T-cell (primary cell): ENCODE measurements around the gene ALX3. TPM values are rescaled to one million over a fixed set of nuclear protein-coding genes. Genes with fewer than 3 reads are reported as not detected.
A peak's percentile ranks its signal among the peaks of the same experiment; 100 is the strongest.

ENCODE experiments used
- ATAC-seq, 4 experiments: fragments of 200-7000 bp in 3 of 4; fragments of 150-1000 bp in 1 of 4; cut with Tn5 transposase; replicated peaks in 1 of 4; 1 replicate in 3 of 4; 2 replicates in 1 of 4; pipeline ENCODE4 v1.10.0; 2021; ENCODE audit warnings: moderate library complexity in 3 of 4, mild to moderate bottlenecking in 2 of 4, moderate number of reproducible peaks in 1 of 4
- CTCF ChIA-PET, 2 donors: fragments of 300-600 bp; sonication (Branson Sonifier 250); formaldehyde crosslinking; loops; one replicate each; lab custom pipeline; 2022; ENCODE audit warnings: antibody characterized with exemption in 2 of 2; lab: Charles Lee
- POLR2A ChIA-PET, 2 donors: fragments of 300-600 bp; sonication (Branson Sonifier 250); formaldehyde crosslinking; loops; one replicate each; lab custom pipeline; 2022; ENCODE audit warnings: antibody characterized with exemption in 2 of 2; lab: Charles Lee
- DNase-seq, 35 experiments: peaks; one replicate each; pipeline versions ENCODE4 v3.0.0 to v3.0.0-alpha.2; 2013 to 2023
- H3K27ac ChIP-seq: one replicate; pipeline ENCODE4 v1.5.1; 2013; ENCODE audit warnings: low read length
- H3K27me3 ChIP-seq, 2 experiments: replicated peaks in 1 of 2; 1 replicate in 1 of 2; 2 replicates in 1 of 2; pipeline versions ENCODE4 v1.6.1 to v1.7.0; 2013; ENCODE audit warnings: low read length in 1 of 2, mixed read lengths in 1 of 2; ENCODE audit not compliant: control insufficient read depth in 2 of 2, insufficient read depth in 2 of 2; ENCODE audit errors: extremely low read depth in 1 of 2
- H3K36me3 ChIP-seq, 2 donors: 1 replicate in 1 of 2; 2 replicates in 1 of 2; pipeline versions ENCODE4 v1.6.1 to v1.7.0; 2013; ENCODE audit warnings: low read length in 1 of 2; ENCODE audit not compliant: control insufficient read depth in 2 of 2, insufficient read depth in 1 of 2; ENCODE audit errors: extremely low read depth in 1 of 2
- H3K4me1 ChIP-seq, 2 experiments: 1 replicate in 1 of 2; 2 replicates in 1 of 2; pipeline versions ENCODE4 v1.6.1 to v1.7.0; 2013; ENCODE audit warnings: low read length in 2 of 2, mixed read lengths in 1 of 2; ENCODE audit not compliant: insufficient read depth in 2 of 2, control insufficient read depth in 1 of 2; ENCODE audit errors: extremely low read depth in 1 of 2
- H3K4me3 ChIP-seq, 2 donors: 1 replicate in 1 of 2; 2 replicates in 1 of 2; pipeline versions ENCODE4 v1.5.1 to v1.7.0; 2013; ENCODE audit warnings: mild to moderate bottlenecking in 2 of 2, low read length in 1 of 2, moderate library complexity in 1 of 2; ENCODE audit not compliant: control insufficient read depth in 1 of 2; ENCODE audit errors: extremely low read depth in 1 of 2
- H3K9me3 ChIP-seq: 2 replicates; pipeline ENCODE4 v1.7.0; 2013
- H3K27ac Mint-ChIP-seq, 2 donors: one replicate each; pipeline ENCODE4 v1.8.0; 2020 to 2021; ENCODE audit warnings: mild to moderate bottlenecking in 2 of 2, mixed read lengths in 2 of 2
- H3K27me3 Mint-ChIP-seq, 2 donors: one replicate each; pipeline ENCODE4 v1.8.0; 2021 to 2022; ENCODE audit warnings: mixed read lengths in 2 of 2
- H3K36me3 Mint-ChIP-seq: one replicate; pipeline ENCODE4 v1.8.0; 2021; ENCODE audit warnings: mixed read lengths
- H3K4me1 Mint-ChIP-seq, 3 donors: one replicate each; pipeline ENCODE4 v1.8.0; 2020 to 2022; ENCODE audit warnings: mixed read lengths in 3 of 3, mild to moderate bottlenecking in 1 of 3
- H3K4me3 Mint-ChIP-seq, 3 donors: one replicate each; pipeline ENCODE4 v1.8.0; 2020 to 2022; ENCODE audit warnings: mild to moderate bottlenecking in 3 of 3, mixed read lengths in 3 of 3, moderate library complexity in 3 of 3
- H3K9me3 Mint-ChIP-seq, 3 donors: one replicate each; pipeline ENCODE4 v1.8.0; 2020 to 2022; ENCODE audit warnings: mixed read lengths in 3 of 3
- WGBS: methylation state at CpG from one replicate; pipeline ENCODE4 v1.1.5; 2013; ENCODE audit warnings: missing lambda C conversion rate; ENCODE audit not compliant: insufficient coverage; 5-methylcytosine and 5-hydroxymethylcytosine counted together
- total RNA-seq, 35 experiments: library from RNA in 6 of 35; stranded (reverse) in 6 of 35; fragments of 120-200 nt in 1 of 35; gene quantifications; one replicate each; pipeline versions ENCODE4 v1.2.1 to v1.2.4 and lab custom pipeline; 2013 to 2026

The ALX3 gene
- total RNA-seq: not detected
- not detected for total RNA-seq (2013)
- total RNA-seq (lab: John Stamatoyannopoulos, UW): 0 to 0.09 (median 0) reads per million in 29 experiments

DNA sequence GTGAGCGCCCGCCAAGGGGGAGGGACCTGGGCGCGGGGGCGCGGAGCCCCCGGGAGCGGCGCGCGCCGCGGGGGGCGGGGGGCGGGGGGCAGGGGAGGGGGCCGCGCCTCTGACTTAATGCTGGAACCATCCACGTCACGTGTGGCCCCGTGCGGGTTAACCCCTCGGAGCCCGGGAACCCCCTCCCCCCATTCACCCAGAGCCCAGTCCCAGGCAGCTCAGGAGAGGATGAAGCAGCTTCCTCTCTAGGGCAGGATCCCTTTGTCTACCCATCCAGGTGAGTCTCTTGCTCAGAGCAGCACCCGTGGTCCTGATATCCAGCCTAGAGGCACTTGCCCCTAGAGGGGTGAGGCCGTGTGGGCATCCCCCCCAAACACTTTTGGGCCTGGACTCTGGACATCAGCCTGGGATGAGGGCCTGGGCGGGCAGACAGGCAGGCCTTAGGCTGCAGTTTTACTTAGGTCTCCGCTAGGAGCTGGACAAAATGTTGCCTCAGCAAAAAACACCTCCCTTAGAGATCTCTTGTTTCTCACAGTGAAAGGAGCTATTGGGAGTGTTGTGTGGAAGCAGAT, at the start of gene ALX3:
ALX3 (minus strand) TSS at position 2 of the 572 bp plus-strand sequence. CDS start 60 bp downstream, outside the sequence.
- Histone ChIP-seq H3K4me3 (peak within 1 kb of the TSS in 1 of 2 donors; percentile 2), H3K27me3 (peaks cover 14 to 63% of the 10 kb centered on the region in 2 experiments), H3K9me3 (no peaks in the 10 kb centered on the region), H3K27ac (no peak within 1 kb of the TSS), H3K4me1 (peaks cover 0 to 30% of the 10 kb centered on the region in 2 experiments), H3K36me3 (no peaks in the 10 kb centered on the region)
- no peaks in the 10 kb centered on the region for H3K36me3 Mint-ChIP-seq
- WGBS: 20% methylated on average over 4 of the region's 27 CpGs
- peaks cover 50 to 67% of the 10 kb centered on the region in 2 donors for H3K27me3 Mint-ChIP-seq
- ATAC-seq (no peak), DNase-seq (no peak)
- H3K9me3 Mint-ChIP-seq: no peaks in the 10 kb centered on the region
- peaks cover 13 to 25% (median 19%) of the 10 kb centered on the region in 3 donors for H3K4me1 Mint-ChIP-seq
- ChIA-PET CTCF (interaction anchor here in 1 of 2 donors (0.9 to 1.1 kb wide), 3 partner anchors 11 to 425 kb away, joined by 3 to 5 read pairs (median 4); no protein-coding TSS in a partner anchor), POLR2A (no interaction called here)
- peak within 1 kb of the TSS; percentile 25 to 69 (median 28) for H3K4me3 Mint-ChIP-seq
- H3K27ac Mint-ChIP-seq: no peak within 1 kb of the TSS

DNA sequence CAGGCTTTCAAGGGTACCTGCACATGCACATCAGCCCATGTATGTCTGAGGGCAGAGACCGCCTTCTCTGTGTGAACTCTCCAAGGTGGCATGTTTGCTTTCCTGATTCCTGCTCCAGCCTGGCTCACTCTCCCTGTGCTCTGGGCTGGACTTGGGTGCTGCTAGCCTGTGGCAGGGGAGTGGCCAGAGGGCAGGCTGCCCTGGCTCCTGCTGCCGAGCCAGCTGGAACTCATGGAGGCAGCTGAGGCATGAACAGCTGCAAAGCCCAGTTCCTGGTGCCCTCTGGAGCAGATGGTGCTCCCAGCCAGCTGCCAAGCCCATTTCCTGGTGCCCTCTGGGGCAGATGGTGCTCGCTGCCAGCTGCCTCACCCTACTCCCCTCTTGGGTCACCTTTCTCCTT, 49.4 kb upstream of the ALX3 start:
- ChIA-PET POLR2A (no interaction called here), CTCF (no interaction called here)
- Mint-ChIP-seq H3K4me3 (no peak overlapping the region), H3K27me3 (peaks cover 25% of the 10 kb centered on the region in 2 donors), H3K4me1 (peaks cover 0 to 2% (median 0%) of the 10 kb centered on the region in 3 donors), H3K27ac (no peak overlapping the region), H3K36me3 (no peaks in the 10 kb centered on the region), H3K9me3 (peaks cover 0 to 13% (median 4%) of the 10 kb centered on the region in 3 donors)
- Histone ChIP-seq H3K36me3 (no peaks in the 10 kb centered on the region), H3K27me3 (peaks cover 0 to 41% of the 10 kb centered on the region in 2 experiments), H3K27ac (no peak overlapping the region), H3K9me3 (no peaks in the 10 kb centered on the region), H3K4me3 (no peak overlapping the region), H3K4me1 (no peaks in the 10 kb centered on the region)
- ATAC-seq (no peak), DNase-seq (no peak)
- WGBS: 76% methylated on average over 3 of the region's 3 CpGs

DNA sequence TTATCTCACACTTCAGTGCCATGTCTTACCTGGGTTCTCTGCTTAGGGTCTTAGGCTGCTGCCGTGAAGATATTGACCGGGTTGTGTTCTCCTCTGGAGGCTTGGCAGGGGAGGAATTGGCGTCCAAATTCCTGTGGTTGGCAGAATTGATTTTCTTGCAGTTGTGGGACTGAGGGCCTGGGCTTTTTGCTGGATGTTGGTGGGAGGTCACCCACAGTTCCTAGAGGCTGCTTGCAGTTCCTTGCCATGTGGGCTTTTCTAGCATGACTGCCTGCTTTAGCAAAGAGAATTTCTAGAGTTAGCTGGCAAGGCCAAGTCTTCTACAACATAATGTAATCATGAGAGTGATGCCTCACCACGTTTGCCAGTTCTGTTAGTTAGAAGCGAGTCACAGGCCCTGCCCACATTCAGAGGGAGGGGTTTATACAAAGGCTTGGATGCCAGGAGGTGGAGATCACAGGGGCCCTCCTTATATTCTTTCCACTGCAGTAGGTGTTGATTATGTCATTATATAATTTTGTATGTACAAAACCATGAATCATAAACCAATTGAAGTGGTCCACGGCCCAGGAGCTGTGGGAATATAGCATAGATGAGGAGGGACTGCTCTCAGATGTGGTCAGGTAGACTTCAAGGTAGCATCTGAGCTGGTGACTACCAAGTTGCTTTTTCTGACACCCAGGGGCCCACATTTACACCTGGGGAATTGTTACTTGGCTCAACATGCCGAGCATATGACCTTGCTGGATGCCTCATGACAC, 48.3 kb upstream of the ALX3 start:
- Mint-ChIP-seq H3K36me3 (no peaks in the 10 kb centered on the region), H3K27ac (no peak overlapping the region), H3K9me3 (peaks cover 0 to 8% (median 4%) of the 10 kb centered on the region in 3 donors), H3K4me1 (peaks cover 0 to 2% (median 0%) of the 10 kb centered on the region in 3 donors), H3K27me3 (peaks cover 21 to 27% of the 10 kb centered on the region in 2 donors), H3K4me3 (no peak overlapping the region)
- no peak for ATAC-seq
- no peaks in the 10 kb centered on the region for H3K9me3 ChIP-seq
- CTCF ChIA-PET: no interaction called here
- 92% methylated on average over 3 of the region's 7 CpGs for WGBS
- no peaks in the 10 kb centered on the region for H3K36me3 ChIP-seq
- DNase-seq: no peak
- H3K4me3 ChIP-seq: no peak overlapping the region
- H3K4me1 ChIP-seq: no peaks in the 10 kb centered on the region
- POLR2A ChIA-PET: interaction anchor here in 1 of 2 donors (0.6 kb wide), 1 partner anchor 245 kb away, joined by 8 read pairs; no protein-coding TSS in a partner anchor
- H3K27ac ChIP-seq: no peak overlapping the region
- peaks cover 0 to 49% of the 10 kb centered on the region in 2 experiments for H3K27me3 ChIP-seq

DNA sequence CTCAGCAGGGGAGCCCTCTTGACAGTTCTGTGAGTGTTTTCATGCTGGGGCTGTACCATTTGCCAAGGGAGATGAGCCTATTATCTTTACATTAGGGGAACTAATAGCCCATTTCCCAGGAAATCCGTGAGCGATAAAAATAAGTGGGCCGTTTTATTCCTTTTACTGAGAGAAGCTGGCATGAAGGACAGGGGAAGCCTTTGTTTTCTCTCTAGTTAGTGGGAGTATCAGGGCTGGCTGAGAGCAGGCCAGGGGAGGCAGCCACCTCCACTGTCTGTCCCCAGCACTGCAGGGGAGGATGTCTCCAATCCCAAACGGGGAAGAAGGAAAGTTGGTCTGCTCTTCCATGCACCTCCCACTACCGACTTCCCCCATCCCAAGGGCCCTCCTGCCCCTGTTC, 44.3 kb upstream of the ALX3 start:
- Mint-ChIP-seq H3K27ac (no peak overlapping the region), H3K4me1 (no peaks in the 10 kb centered on the region), H3K27me3 (peaks cover 28 to 46% of the 10 kb centered on the region in 2 donors), H3K36me3 (no peaks in the 10 kb centered on the region), H3K9me3 (no peaks in the 10 kb centered on the region), H3K4me3 (no peak overlapping the region)
- H3K36me3 ChIP-seq: no peaks in the 10 kb centered on the region
- POLR2A ChIA-PET: interaction anchor here in 1 of 2 donors (0.6 kb wide), 1 partner anchor 69 kb away, joined by 3 read pairs; no protein-coding TSS in a partner anchor
- no peak overlapping the region for H3K4me3 ChIP-seq
- no peak overlapping the region for H3K27ac ChIP-seq
- peaks cover 0 to 65% of the 10 kb centered on the region in 2 experiments for H3K27me3 ChIP-seq
- WGBS: 80% methylated on average over 2 of the region's 5 CpGs
- DNase-seq: no peak
- H3K4me1 ChIP-seq: no peaks in the 10 kb centered on the region
- CTCF ChIA-PET: interaction anchor here in 1 of 2 donors (0.7 kb wide), 1 partner anchor 1305 kb away, joined by 3 read pairs; no protein-coding TSS in a partner anchor
- no peak for ATAC-seq
- no peaks in the 10 kb centered on the region for H3K9me3 ChIP-seq

DNA sequence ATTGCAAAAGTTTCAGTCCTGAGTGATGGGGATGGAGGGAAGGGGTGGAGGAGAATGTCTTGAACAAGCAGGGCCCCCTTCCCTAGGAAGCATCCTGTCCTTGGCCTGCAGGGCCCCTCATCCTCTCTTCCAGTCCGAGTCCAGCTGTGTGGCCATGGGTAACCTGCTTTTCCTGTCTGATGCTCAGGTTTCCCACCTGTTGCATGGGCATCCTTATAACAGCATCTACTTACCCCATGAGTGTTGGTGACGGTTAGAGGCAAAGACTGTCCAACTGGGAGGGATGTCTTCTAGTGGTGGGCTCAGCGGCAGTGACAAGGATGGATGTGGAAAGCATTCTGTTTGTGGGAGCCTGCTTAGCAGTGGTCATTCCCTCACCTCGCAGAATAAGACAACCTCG, 43.7 kb upstream of the ALX3 start:
- CTCF ChIA-PET: no interaction called here
- DNase-seq (no peak), ATAC-seq (no peak)
- Histone ChIP-seq H3K27ac (no peak overlapping the region), H3K36me3 (no peaks in the 10 kb centered on the region), H3K4me1 (no peaks in the 10 kb centered on the region), H3K9me3 (no peaks in the 10 kb centered on the region), H3K4me3 (no peak overlapping the region), H3K27me3 (peaks cover 0 to 64% of the 10 kb centered on the region in 2 experiments)
- Mint-ChIP-seq H3K9me3 (no peaks in the 10 kb centered on the region), H3K4me3 (no peak overlapping the region), H3K36me3 (no peaks in the 10 kb centered on the region), H3K4me1 (no peaks in the 10 kb centered on the region), H3K27me3 (peaks cover 28 to 50% of the 10 kb centered on the region in 2 donors), H3K27ac (no peak overlapping the region)
- WGBS: 70% methylated on average over 2 of the region's 5 CpGs
- POLR2A ChIA-PET: no interaction called here

DNA sequence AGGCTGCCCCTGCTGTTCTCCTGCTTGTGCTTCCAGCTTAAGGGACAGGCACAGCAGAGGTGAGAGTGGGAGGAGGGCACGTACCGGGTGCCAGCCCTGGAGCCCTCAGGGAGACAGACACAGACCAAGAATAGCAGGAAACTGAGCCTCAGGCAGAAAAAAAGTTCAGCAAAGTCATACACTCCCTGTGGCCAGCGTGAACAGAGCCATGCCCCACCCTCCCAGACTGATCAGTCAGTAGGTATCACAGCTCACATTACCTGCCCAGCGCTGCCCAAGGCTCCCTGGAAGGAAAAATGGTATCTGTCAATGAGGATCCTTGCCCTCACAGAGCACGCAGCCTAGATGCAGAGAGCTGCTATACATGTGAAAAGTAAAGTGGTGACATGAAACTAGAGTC, 43.1 kb upstream of the ALX3 start:
- ATAC-seq (no peak), DNase-seq (no peak)
- no peaks in the 10 kb centered on the region for H3K9me3 ChIP-seq
- Mint-ChIP-seq H3K27ac (no peak overlapping the region), H3K36me3 (no peaks in the 10 kb centered on the region), H3K27me3 (peaks cover 26 to 50% of the 10 kb centered on the region in 2 donors), H3K9me3 (no peaks in the 10 kb centered on the region), H3K4me3 (no peak overlapping the region), H3K4me1 (no peaks in the 10 kb centered on the region)
- peaks cover 0 to 63% of the 10 kb centered on the region in 2 experiments for H3K27me3 ChIP-seq
- H3K27ac ChIP-seq: no peak overlapping the region
- no peaks in the 10 kb centered on the region for H3K36me3 ChIP-seq
- POLR2A ChIA-PET: no interaction called here
- CTCF ChIA-PET: no interaction called here
- 70% methylated on average over 4 of the region's 5 CpGs for WGBS
- H3K4me1 ChIP-seq: no peaks in the 10 kb centered on the region
- H3K4me3 ChIP-seq: no peak overlapping the region
